ENCODE data around the gene SUMO3. TPM values are rescaled to one million over a fixed set of nuclear protein-coding genes. Genes with fewer than 3 reads are reported as not detected.

SUMO3 gene
- total and polyA plus RNA-seq, 2 donors (not counting 1 experiment from before 2014, with no cell fraction given), result 96.3 to 190 TPM

GRCh38 chr21:44836349-44836665, 18.4 kb upstream of the SUMO3 start:
- H3K36me3 ChIP-seq (ENCODE audit: control insufficient read depth, insufficient read depth, low read length), result no peaks in the 10 kb centered on the region
- H3K27me3 ChIP-seq (ENCODE audit: control insufficient read depth, insufficient read depth, low read length), result no peaks in the 10 kb centered on the region
- H3K9me3 ChIP-seq (ENCODE audit: control insufficient read depth, insufficient read depth, low read depth, low read length), result no peaks in the 10 kb centered on the region
- TF ChIP-seq, protein P1, sequence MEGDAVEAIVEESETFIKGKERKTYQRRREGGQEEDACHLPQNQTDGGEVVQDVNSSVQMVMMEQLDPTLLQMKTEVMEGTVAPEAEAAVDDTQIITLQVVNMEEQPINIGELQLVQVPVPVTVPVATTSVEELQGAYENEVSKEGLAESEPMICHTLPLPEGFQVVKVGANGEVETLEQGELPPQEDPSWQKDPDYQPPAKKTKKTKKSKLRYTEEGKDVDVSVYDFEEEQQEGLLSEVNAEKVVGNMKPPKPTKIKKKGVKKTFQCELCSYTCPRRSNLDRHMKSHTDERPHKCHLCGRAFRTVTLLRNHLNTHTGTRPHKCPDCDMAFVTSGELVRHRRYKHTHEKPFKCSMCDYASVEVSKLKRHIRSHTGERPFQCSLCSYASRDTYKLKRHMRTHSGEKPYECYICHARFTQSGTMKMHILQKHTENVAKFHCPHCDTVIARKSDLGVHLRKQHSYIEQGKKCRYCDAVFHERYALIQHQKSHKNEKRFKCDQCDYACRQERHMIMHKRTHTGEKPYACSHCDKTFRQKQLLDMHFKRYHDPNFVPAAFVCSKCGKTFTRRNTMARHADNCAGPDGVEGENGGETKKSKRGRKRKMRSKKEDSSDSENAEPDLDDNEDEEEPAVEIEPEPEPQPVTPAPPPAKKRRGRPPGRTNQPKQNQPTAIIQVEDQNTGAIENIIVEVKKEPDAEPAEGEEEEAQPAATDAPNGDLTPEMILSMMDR (conservative IDR thresholded peaks at IDR 0.05 in 1 of 2, IDR thresholded peaks at IDR 0.05 in 1 of 2; ENCODE audit: low read depth in 1 of 2, low read length in 2 of 2), result no peak
- no peak for TF ChIP-seq EZH2 (IDR thresholded peaks at IDR 0.05; ENCODE audit: low read length, missing control alignments)
- no peak overlapping the region for H3K4me2 ChIP-seq (ENCODE audit: extremely low read depth, insufficient read depth, low read length)
- H2AFZ ChIP-seq (ENCODE audit: low read length), result no peak overlapping the region
- no peaks in the 10 kb centered on the region for H3K4me1 ChIP-seq (ENCODE audit: control insufficient read depth, extremely low read depth, insufficient read depth, low read length)
- no peaks in the 10 kb centered on the region for H3K79me2 ChIP-seq (ENCODE audit: control insufficient read depth, insufficient read depth, low read length)
- no peak for DNase-seq (ENCODE audit: low read depth in 2 of 2)
- H3K27ac ChIP-seq (ENCODE audit: insufficient read depth, low read length), result no peak overlapping the region
- no peak overlapping the region for H3K9ac ChIP-seq (ENCODE audit: insufficient read depth, low read length)
- no peaks in the 10 kb centered on the region for H4K20me1 ChIP-seq (ENCODE audit: control insufficient read depth, extremely low read depth, insufficient read depth, low read length)
- no peak overlapping the region for H3K4me3 ChIP-seq (replicated peaks in 1 of 4; ENCODE audit: control extremely low read depth in 1 of 4, insufficient read depth in 1 of 4, low read depth in 3 of 4, low read length in 4 of 4)

DNA sequence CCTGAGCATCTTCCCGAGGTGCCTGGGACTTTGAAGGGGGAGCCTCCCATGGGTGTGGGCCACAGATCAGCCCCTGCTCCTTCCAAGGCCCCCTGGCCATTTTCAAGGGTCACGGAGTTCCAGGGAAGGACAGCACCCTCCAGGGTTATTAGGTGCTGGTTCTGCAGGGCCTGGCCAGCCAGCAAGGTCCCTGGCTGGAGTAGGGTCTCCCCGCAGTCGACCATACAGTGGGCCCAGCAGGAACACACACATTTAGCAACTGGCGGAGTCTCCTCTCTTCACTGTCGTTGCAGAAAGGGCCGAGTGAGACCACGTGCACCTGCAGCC, 17.7 kb upstream of the SUMO3 start:
- no peak overlapping the region for H3K4me3 ChIP-seq (replicated peaks in 1 of 4; ENCODE audit: control extremely low read depth in 1 of 4, insufficient read depth in 1 of 4, low read depth in 3 of 4, low read length in 4 of 4)
- no peak overlapping the region for H2AFZ ChIP-seq (ENCODE audit: low read length)
- H3K27me3 ChIP-seq (ENCODE audit: control insufficient read depth, insufficient read depth, low read length), result no peaks in the 10 kb centered on the region
- H4K20me1 ChIP-seq (ENCODE audit: control insufficient read depth, extremely low read depth, insufficient read depth, low read length), result no peaks in the 10 kb centered on the region
- no peak overlapping the region for H3K27ac ChIP-seq (ENCODE audit: insufficient read depth, low read length)
- H3K4me1 ChIP-seq (ENCODE audit: control insufficient read depth, extremely low read depth, insufficient read depth, low read length), result no peaks in the 10 kb centered on the region
- no peaks in the 10 kb centered on the region for H3K9me3 ChIP-seq (ENCODE audit: control insufficient read depth, insufficient read depth, low read depth, low read length)
- no peak for TF ChIP-seq EZH2 (IDR thresholded peaks at IDR 0.05; ENCODE audit: low read length, missing control alignments)
- TF ChIP-seq, protein P1 (conservative IDR thresholded peaks at IDR 0.05 in 1 of 2, IDR thresholded peaks at IDR 0.05 in 1 of 2; ENCODE audit: low read depth in 1 of 2, low read length in 2 of 2), result no peak
- no peak for DNase-seq (ENCODE audit: low read depth in 2 of 2)
- H3K79me2 ChIP-seq (ENCODE audit: control insufficient read depth, insufficient read depth, low read length), result no peaks in the 10 kb centered on the region
- no peak overlapping the region for H3K9ac ChIP-seq (ENCODE audit: insufficient read depth, low read length)
- no peak overlapping the region for H3K4me2 ChIP-seq (ENCODE audit: extremely low read depth, insufficient read depth, low read length)
- H3K36me3 ChIP-seq (ENCODE audit: control insufficient read depth, insufficient read depth, low read length), result no peaks in the 10 kb centered on the region

GRCh38 chr21:44834951-44835646, 17.2 kb upstream of the SUMO3 start:
- no peak for TF ChIP-seq EZH2 (IDR thresholded peaks at IDR 0.05; ENCODE audit: low read length, missing control alignments)
- TF ChIP-seq, protein P1 (conservative IDR thresholded peaks at IDR 0.05 in 1 of 2, IDR thresholded peaks at IDR 0.05 in 1 of 2; ENCODE audit: low read depth in 1 of 2, low read length in 2 of 2), result no peak
- no peaks in the 10 kb centered on the region for H3K36me3 ChIP-seq (ENCODE audit: control insufficient read depth, insufficient read depth, low read length)

More at GRCh38 chr21:44834951-44835646, 17.2 kb upstream of the SUMO3 start:
- no peak overlapping the region for H3K4me3 ChIP-seq (replicated peaks in 1 of 4; ENCODE audit: control extremely low read depth in 1 of 4, insufficient read depth in 1 of 4, low read depth in 3 of 4, low read length in 4 of 4)
- H3K27me3 ChIP-seq (ENCODE audit: control insufficient read depth, insufficient read depth, low read length), result no peaks in the 10 kb centered on the region
- no peaks in the 10 kb centered on the region for H3K4me1 ChIP-seq (ENCODE audit: control insufficient read depth, extremely low read depth, insufficient read depth, low read length)
- H4K20me1 ChIP-seq (ENCODE audit: control insufficient read depth, extremely low read depth, insufficient read depth, low read length), result no peaks in the 10 kb centered on the region
- H3K9ac ChIP-seq (ENCODE audit: insufficient read depth, low read length), result no peak overlapping the region
- no peaks in the 10 kb centered on the region for H3K79me2 ChIP-seq (ENCODE audit: control insufficient read depth, insufficient read depth, low read length)
- no peak overlapping the region for H3K4me2 ChIP-seq (ENCODE audit: extremely low read depth, insufficient read depth, low read length)
- no peak for DNase-seq (ENCODE audit: low read depth in 2 of 2)
- H3K27ac ChIP-seq (ENCODE audit: insufficient read depth, low read length), result no peak overlapping the region
- H3K9me3 ChIP-seq (ENCODE audit: control insufficient read depth, insufficient read depth, low read depth, low read length), result no peaks in the 10 kb centered on the region
- H2AFZ ChIP-seq (ENCODE audit: low read length), result no peak overlapping the region

Measured in fibroblast of lung (primary cell).